WTC11 (cell line): ENCODE results near the gene CEP72. TPM values are rescaled to one million over a fixed set of nuclear protein-coding genes. Genes with fewer than 3 reads are reported as not detected.

Source experiments
- ATAC-seq: fragments of 200-7000 bp; cut with Tn5 transposase; 2 replicates; pipeline ENCODE4 v1.10.0; 2021; ENCODE audit warnings: mild to moderate bottlenecking, moderate library complexity
- CTCF ChIA-PET: fragments of 300-600 bp; sonication (Branson Sonifier 250); formaldehyde crosslinking; loops from one replicate; lab custom pipeline; 2021; ENCODE audit warnings: antibody characterized with exemption; lab: Charles Lee
- POLR2A ChIA-PET: fragments of 350-600 bp; sonication (Branson Sonifier 250); formaldehyde crosslinking; loops from one replicate; lab custom pipeline; 2021; ENCODE audit warnings: antibody characterized with exemption; lab: Charles Lee
- DNase-seq: peaks from one replicate; pipeline ENCODE4 v3.0.0; 2021; ENCODE audit warnings: low spot score
- H3K27ac Mint-ChIP-seq: 2 replicates; pipeline ENCODE4 v1.8.0; 2021; ENCODE audit warnings: mixed read lengths
- H3K27me3 Mint-ChIP-seq: 2 replicates; pipeline ENCODE4 v1.8.0; 2021; ENCODE audit warnings: low read depth, mild to moderate bottlenecking, moderate library complexity, mixed read lengths
- H3K36me3 Mint-ChIP-seq: 2 replicates; pipeline ENCODE4 v1.8.0; 2021; ENCODE audit warnings: mixed read lengths
- H3K4me1 Mint-ChIP-seq: 2 replicates; pipeline ENCODE4 v1.8.0; 2022; ENCODE audit warnings: mixed read lengths
- H3K4me3 Mint-ChIP-seq: 2 replicates; pipeline ENCODE4 v1.8.0; 2021; ENCODE audit warnings: mild to moderate bottlenecking, moderate library complexity, mixed read lengths
- H3K9me3 Mint-ChIP-seq: 2 replicates; pipeline ENCODE4 v1.8.0; 2021; ENCODE audit warnings: mixed read lengths
- CREM ChIP-seq: sonication (generic); formaldehyde crosslinking; IDR thresholded peaks from 2 replicates; pipeline ENCODE4 v1.8.1; 2022; ENCODE audit warnings: mild to moderate bottlenecking, missing genetic modification reagents, moderate library complexity
- E2F4 ChIP-seq: sonication (generic); formaldehyde crosslinking; IDR thresholded peaks from 2 replicates; pipeline ENCODE4 v1.8.1; 2022; ENCODE audit warnings: low read depth, mild to moderate bottlenecking, moderate library complexity, missing genetic modification reagents, borderline replicate concordance
- FOXP1 ChIP-seq: sonication (generic); formaldehyde crosslinking; IDR thresholded peaks from 2 replicates; pipeline ENCODE4 v1.8.0; 2022; ENCODE audit warnings: missing genetic modification reagents, mild to moderate bottlenecking, moderate library complexity, borderline replicate concordance
- FOXP4 ChIP-seq: sonication (generic); formaldehyde crosslinking; IDR thresholded peaks from 2 replicates; pipeline ENCODE4 v1.8.0; 2022; ENCODE audit warnings: mild to moderate bottlenecking, missing genetic modification reagents
- IRF1 ChIP-seq: sonication (generic); formaldehyde crosslinking; IDR thresholded peaks from 2 replicates; pipeline ENCODE4 v1.8.0; 2023; ENCODE audit warnings: missing genetic modification reagents
- KAT7 ChIP-seq: sonication (generic); formaldehyde crosslinking; IDR thresholded peaks from 2 replicates; pipeline ENCODE4 v1.8.1; 2023; ENCODE audit warnings: missing genetic modification reagents, mild to moderate bottlenecking, borderline replicate concordance
- MLX ChIP-seq: sonication (generic); formaldehyde crosslinking; IDR thresholded peaks from 2 replicates; pipeline ENCODE4 v1.8.1; 2023; ENCODE audit warnings: mild to moderate bottlenecking, missing genetic modification reagents, moderate library complexity
- MYBL2 ChIP-seq: sonication (generic); formaldehyde crosslinking; IDR thresholded peaks from 2 replicates; pipeline ENCODE4 v1.8.1; 2023; ENCODE audit warnings: mild to moderate bottlenecking, moderate library complexity, missing genetic modification reagents
- NR1H2 ChIP-seq: sonication (generic); formaldehyde crosslinking; IDR thresholded peaks from 2 replicates; pipeline ENCODE4 v1.9.0; 2021; ENCODE audit warnings: mild to moderate bottlenecking, moderate library complexity, missing genetic modification reagents
- OVOL2 ChIP-seq: fragments of 250-450 bp; sonication (Bioruptor Pico); IDR thresholded peaks from 2 replicates; pipeline ENCODE4 v1.9.0; 2021; ENCODE audit warnings: mild to moderate bottlenecking, borderline replicate concordance
- RELA ChIP-seq: sonication (generic); formaldehyde crosslinking; IDR thresholded peaks from 2 replicates; pipeline ENCODE4 v1.8.1; 2022; ENCODE audit warnings: missing genetic modification reagents, mild to moderate bottlenecking, borderline replicate concordance
- SMAD4 ChIP-seq: sonication (generic); formaldehyde crosslinking; IDR thresholded peaks from 2 replicates; pipeline ENCODE4 v1.8.0; 2022; ENCODE audit warnings: mild to moderate bottlenecking, missing genetic modification reagents
- SP1 ChIP-seq: sonication (generic); formaldehyde crosslinking; conservative IDR thresholded peaks from 2 replicates; pipeline ENCODE4 v1.8.1; 2022; ENCODE audit warnings: missing genetic modification reagents
- TEAD1 ChIP-seq: sonication (generic); formaldehyde crosslinking; IDR thresholded peaks from 2 replicates; pipeline ENCODE4 v1.8.0; 2022; ENCODE audit warnings: mild to moderate bottlenecking, missing genetic modification reagents
- TP53 ChIP-seq: sonication (generic); formaldehyde crosslinking; IDR thresholded peaks from 2 replicates; pipeline ENCODE4 v1.8.1; 2023; ENCODE audit warnings: mild to moderate bottlenecking, missing genetic modification reagents
- ZNF219 ChIP-seq: sonication (generic); formaldehyde crosslinking; IDR thresholded peaks from 2 replicates; pipeline ENCODE4 v1.8.0; 2023; ENCODE audit warnings: missing genetic modification reagents, mild to moderate bottlenecking, borderline replicate concordance
- ZNF263 ChIP-seq: sonication (generic); formaldehyde crosslinking; IDR thresholded peaks from 2 replicates; pipeline ENCODE4 v1.8.1; 2022; ENCODE audit warnings: low read depth, mild to moderate bottlenecking, moderate library complexity, missing genetic modification reagents
- ZNF423 ChIP-seq: fragments of 250-450 bp; sonication (Bioruptor Pico); IDR thresholded peaks from 2 replicates; pipeline ENCODE4 v2.1.2; 2022; ENCODE audit warnings: mild to moderate bottlenecking, moderate library complexity
- ZNF425 ChIP-seq: fragments of 250-450 bp; sonication (Bioruptor Pico); conservative IDR thresholded peaks from 2 replicates; pipeline ENCODE4 v1.9.0; 2021; ENCODE audit warnings: mild to moderate bottlenecking
- ZNF671 ChIP-seq: fragments of 250-450 bp; sonication (Bioruptor Pico); IDR thresholded peaks from 2 replicates; pipeline ENCODE4 v1.8.0; 2021; ENCODE audit warnings: mild to moderate bottlenecking
- total RNA-seq: library from RNA; stranded (reverse); gene quantifications from 3 replicates; pipeline ENCODE4 v1.2.3, GENCODE V29; 2021
- TF ChIP-seq, protein P1 (sequence below): sonication (generic); formaldehyde crosslinking; IDR thresholded peaks from 2 replicates; pipeline ENCODE4 v1.8.0; 2023; ENCODE audit warnings: missing genetic modification reagents, mild to moderate bottlenecking, borderline replicate concordance

CEP72 gene
- total RNA-seq, 1 experiment from 2014 or later = 26.6 TPM

GRCh38 chr5:620152-620551 is 8.0 kb downstream of the CEP72 start:
- Mint-ChIP-seq H3K36me3 (peaks cover 57% of the 10 kb centered on the region), H3K27me3 (no peaks in the 10 kb centered on the region), H3K4me1 (no peaks in the 10 kb centered on the region; the same call in 1 of the 2 replicates), H3K4me3 (no peak overlapping the region)
- ChIA-PET POLR2A (no interaction called here), CTCF (no interaction called here)
- no peak for DNase-seq
- TF ChIP-seq RELA = no peak
- no peak for TF ChIP-seq TEAD1 (CRISPR knock-in tag)
- no peak for TF ChIP-seq NR1H2 (CRISPR knock-in tag)
- no peak for TF ChIP-seq MLX (CRISPR knock-in tag)
- no peak for TF ChIP-seq CREM (CRISPR knock-in tag)
- TF ChIP-seq ZNF671 (CRISPR knock-in tag) = no peak
- TF ChIP-seq FOXP1 (CRISPR knock-in tag) = no peak
- no peak for TF ChIP-seq KAT7 (CRISPR knock-in tag)
- no peak for TF ChIP-seq FOXP4
- TF ChIP-seq ZNF425 (CRISPR knock-in tag) = no peak
- TF ChIP-seq SMAD4 (CRISPR knock-in tag) = no peak
- TF ChIP-seq, protein P1, sequence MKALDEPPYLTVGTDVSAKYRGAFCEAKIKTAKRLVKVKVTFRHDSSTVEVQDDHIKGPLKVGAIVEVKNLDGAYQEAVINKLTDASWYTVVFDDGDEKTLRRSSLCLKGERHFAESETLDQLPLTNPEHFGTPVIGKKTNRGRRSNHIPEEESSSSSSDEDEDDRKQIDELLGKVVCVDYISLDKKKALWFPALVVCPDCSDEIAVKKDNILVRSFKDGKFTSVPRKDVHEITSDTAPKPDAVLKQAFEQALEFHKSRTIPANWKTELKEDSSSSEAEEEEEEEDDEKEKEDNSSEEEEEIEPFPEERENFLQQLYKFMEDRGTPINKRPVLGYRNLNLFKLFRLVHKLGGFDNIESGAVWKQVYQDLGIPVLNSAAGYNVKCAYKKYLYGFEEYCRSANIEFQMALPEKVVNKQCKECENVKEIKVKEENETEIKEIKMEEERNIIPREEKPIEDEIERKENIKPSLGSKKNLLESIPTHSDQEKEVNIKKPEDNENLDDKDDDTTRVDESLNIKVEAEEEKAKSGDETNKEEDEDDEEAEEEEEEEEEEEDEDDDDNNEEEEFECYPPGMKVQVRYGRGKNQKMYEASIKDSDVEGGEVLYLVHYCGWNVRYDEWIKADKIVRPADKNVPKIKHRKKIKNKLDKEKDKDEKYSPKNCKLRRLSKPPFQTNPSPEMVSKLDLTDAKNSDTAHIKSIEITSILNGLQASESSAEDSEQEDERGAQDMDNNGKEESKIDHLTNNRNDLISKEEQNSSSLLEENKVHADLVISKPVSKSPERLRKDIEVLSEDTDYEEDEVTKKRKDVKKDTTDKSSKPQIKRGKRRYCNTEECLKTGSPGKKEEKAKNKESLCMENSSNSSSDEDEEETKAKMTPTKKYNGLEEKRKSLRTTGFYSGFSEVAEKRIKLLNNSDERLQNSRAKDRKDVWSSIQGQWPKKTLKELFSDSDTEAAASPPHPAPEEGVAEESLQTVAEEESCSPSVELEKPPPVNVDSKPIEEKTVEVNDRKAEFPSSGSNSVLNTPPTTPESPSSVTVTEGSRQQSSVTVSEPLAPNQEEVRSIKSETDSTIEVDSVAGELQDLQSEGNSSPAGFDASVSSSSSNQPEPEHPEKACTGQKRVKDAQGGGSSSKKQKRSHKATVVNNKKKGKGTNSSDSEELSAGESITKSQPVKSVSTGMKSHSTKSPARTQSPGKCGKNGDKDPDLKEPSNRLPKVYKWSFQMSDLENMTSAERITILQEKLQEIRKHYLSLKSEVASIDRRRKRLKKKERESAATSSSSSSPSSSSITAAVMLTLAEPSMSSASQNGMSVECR (CRISPR knock-in tag) = no peak
- no peak for TF ChIP-seq SP1 (CRISPR knock-in tag)
- TF ChIP-seq, all 79 proteins: peak for 0
- peaks cover 5% of the 10 kb centered on the region; the same call in 1 of the 2 replicates for H3K9me3 Mint-ChIP-seq
- ATAC-seq = no peak
- no peak overlapping the region for H3K27ac Mint-ChIP-seq

DNA sequence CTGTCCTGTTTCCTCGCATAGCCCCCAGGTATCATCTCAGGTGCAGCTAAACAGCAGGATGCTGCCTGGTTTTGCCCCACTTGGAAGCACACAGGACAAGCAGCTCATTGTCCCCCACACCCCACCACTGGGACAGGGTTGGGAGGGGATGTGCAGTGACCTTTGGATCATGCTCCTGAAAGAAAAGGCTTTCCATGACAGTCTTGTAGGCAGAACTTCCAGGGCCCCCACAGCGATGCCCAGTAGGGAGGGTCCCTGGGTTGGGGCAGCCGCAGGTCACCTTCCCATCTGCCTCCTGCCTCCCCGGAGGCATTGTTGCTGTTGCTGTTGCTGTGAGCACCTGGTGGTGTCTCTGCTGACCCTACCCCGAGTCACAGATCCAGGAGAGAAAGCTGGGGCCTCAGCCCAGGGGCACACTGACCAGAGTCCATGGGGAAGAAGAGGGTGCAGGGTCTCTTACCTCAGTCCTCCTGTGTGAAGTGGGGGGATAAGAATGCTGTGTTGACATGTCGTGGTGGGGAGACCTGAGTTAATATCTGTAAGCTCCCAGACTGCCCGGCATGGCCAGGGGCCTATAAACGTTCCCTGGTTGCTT is 8.5 kb downstream of the CEP72 start:
- DNase-seq (no peak), ATAC-seq (no peak)
- POLR2A ChIA-PET = no interaction called here
- H3K27ac Mint-ChIP-seq = no peak overlapping the region
- H3K9me3 Mint-ChIP-seq = peaks cover 1% of the 10 kb centered on the region; the same call in 1 of the 2 replicates
- CTCF ChIA-PET = no interaction called here
- H3K27me3 Mint-ChIP-seq = no peaks in the 10 kb centered on the region
- H3K4me1 Mint-ChIP-seq = no peaks in the 10 kb centered on the region; the same call in 1 of the 2 replicates
- no peak overlapping the region for H3K4me3 Mint-ChIP-seq
- H3K36me3 Mint-ChIP-seq = peaks cover 57% of the 10 kb centered on the region
- TF ChIP-seq RELA (no peak), ZNF423 (CRISPR knock-in tag) (no peak), ZNF671 (CRISPR knock-in tag) (no peak), ZNF263 (CRISPR knock-in tag) (no peak), SMAD4 (CRISPR knock-in tag) (no peak), IRF1 (CRISPR knock-in tag) (no peak), ZNF425 (CRISPR knock-in tag) (no peak), MYBL2 (CRISPR knock-in tag) (no peak), E2F4 (CRISPR knock-in tag) (no peak), OVOL2 (CRISPR knock-in tag) (no peak), TP53 (CRISPR knock-in tag) (no peak), ZNF219 (CRISPR knock-in tag) (no peak)
